BE2C (cell line): ENCODE data around the gene UGT1A8.
"Not testable (repeated sequence)": the region's sequence is repeated elsewhere in the genome, so short reads cannot be mapped to it uniquely, and the experiment has no call there.

ENCODE experiments used
- DNase-seq: peaks from one replicate; pipeline ENCODE4 v3.0.0-alpha.2; 2020
- H3K27me3 ChIP-seq: fragments of 250-450 bp; sonication (Bioruptor Pico); 2 replicates; pipeline ENCODE4 v1.5.1; 2020; ENCODE audit warnings: mild to moderate bottlenecking
- H3K36me3 ChIP-seq: fragments of 250-450 bp; sonication (Bioruptor Pico); 2 replicates; pipeline ENCODE4 v1.5.1; 2020; ENCODE audit warnings: mild to moderate bottlenecking
- H3K4me1 ChIP-seq: fragments of 250-450 bp; sonication (Bioruptor Pico); 2 replicates; pipeline ENCODE4 v1.5.1; 2020
- H3K4me3 ChIP-seq: 2 replicates; pipeline ENCODE4 v1.5.1; 2011; ENCODE audit warnings: low read depth, low read length
- H3K9me3 ChIP-seq: fragments of 250-450 bp; sonication (Bioruptor Pico); 2 replicates; pipeline ENCODE4 v1.5.1; 2020
- TF ChIP-seq, protein P1 (sequence below): IDR thresholded peaks from 2 replicates; pipeline ENCODE4 v1.5.1; 2012; ENCODE audit warnings: mild to moderate bottlenecking, low read depth, low read length

The UGT1A8 gene

DNA sequence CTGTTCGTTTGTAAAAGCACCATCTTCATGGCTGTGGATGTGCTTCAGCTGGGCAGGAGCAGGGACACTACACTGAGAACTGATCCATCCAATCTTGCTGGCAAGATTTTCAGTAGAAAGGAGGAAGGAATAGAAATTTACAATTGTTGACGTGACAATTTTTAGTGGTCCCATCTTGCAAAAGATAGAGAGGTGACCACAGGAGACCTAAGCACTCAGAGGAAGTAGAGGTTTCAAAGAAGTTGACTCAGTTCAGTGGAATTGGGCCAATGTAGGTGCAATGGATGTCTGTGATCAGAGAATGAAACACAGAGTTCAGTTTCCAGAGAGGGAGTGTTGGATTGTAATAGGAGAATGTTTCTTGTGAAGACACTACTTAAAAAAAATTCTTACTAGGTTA is 96.7 kb downstream of the UGT1A8 start:
- TF ChIP-seq, protein P1, sequence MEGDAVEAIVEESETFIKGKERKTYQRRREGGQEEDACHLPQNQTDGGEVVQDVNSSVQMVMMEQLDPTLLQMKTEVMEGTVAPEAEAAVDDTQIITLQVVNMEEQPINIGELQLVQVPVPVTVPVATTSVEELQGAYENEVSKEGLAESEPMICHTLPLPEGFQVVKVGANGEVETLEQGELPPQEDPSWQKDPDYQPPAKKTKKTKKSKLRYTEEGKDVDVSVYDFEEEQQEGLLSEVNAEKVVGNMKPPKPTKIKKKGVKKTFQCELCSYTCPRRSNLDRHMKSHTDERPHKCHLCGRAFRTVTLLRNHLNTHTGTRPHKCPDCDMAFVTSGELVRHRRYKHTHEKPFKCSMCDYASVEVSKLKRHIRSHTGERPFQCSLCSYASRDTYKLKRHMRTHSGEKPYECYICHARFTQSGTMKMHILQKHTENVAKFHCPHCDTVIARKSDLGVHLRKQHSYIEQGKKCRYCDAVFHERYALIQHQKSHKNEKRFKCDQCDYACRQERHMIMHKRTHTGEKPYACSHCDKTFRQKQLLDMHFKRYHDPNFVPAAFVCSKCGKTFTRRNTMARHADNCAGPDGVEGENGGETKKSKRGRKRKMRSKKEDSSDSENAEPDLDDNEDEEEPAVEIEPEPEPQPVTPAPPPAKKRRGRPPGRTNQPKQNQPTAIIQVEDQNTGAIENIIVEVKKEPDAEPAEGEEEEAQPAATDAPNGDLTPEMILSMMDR = no peak
- no peak for DNase-seq
- H3K36me3 ChIP-seq = no peaks in the 10 kb centered on the region
- H3K27me3 ChIP-seq = peaks cover 7% of the 10 kb centered on the region; the same call in 1 of the 2 replicates
- H3K4me3 ChIP-seq = no peak overlapping the region
- no peaks in the 10 kb centered on the region for H3K9me3 ChIP-seq
- no peaks in the 10 kb centered on the region for H3K4me1 ChIP-seq

DNA sequence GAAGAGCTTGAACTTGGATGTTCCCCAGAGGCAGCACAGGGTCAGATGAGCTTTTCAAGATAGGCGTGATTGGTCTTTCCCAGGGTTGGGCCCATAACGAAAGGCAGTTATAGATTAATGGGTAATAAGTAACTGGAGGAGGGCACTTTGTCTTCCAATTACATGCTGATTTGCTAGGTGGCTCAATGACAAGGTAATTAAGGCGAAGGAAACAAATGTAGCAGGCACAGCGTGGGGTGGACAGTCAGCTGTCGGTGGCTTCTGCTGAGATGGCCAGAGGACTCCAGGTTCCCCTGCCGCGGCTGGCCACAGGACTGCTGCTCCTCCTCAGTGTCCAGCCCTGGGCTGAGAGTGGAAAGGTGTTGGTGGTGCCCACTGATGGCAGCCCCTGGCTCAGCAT is 101.1 kb downstream of the UGT1A8 start, which contains the start of gene UGT1A4:
Gene UGT1A4, plus strand, starts transcription at position 185 of the 400 bp plus-strand sequence. Its CDS starts 85 bp downstream, at position 270.
- no peak within 1 kb of the TSS for H3K4me3 ChIP-seq
- H3K27me3 ChIP-seq = peaks cover 14% of the 10 kb centered on the region
- H3K4me1 ChIP-seq = no peaks in the 10 kb centered on the region; the same call in 1 of the 2 replicates
- TF ChIP-seq, protein P1 = no peak
- H3K36me3 ChIP-seq = no peaks in the 10 kb centered on the region
- no peak for DNase-seq
- H3K9me3 ChIP-seq = no peaks in the 10 kb centered on the region

DNA sequence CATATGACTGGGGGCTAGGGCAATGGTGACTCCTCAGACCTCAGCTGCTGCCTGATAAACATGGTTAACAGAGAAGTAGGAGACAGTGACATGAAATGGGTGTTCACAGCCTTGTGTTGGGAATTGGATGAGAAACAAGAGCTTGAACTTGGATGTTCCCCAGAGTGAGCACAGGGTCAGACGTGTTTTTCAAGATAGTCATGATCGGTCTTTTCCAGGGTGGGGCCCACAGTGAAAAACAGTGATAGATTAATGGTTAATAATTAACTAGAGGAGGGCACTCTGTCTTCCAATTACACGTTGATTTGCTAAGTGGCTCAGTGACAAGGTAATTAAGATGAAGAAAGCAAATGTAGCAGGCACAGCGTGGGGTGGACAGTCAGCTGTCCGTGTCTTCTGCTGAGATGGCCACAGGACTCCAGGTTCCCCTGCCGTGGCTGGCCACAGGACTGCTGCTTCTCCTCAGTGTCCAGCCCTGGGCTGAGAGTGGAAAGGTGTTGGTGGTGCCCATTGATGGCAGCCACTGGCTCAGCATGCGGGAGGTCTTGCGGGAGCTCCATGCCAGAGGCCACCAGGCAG is 111.4 kb downstream of the UGT1A8 start, which contains the start of gene UGT1A3:
Gene UGT1A3, plus strand, starts transcription at position 320 of the 579 bp plus-strand sequence. Its CDS starts 85 bp downstream, at position 405.
- Histone ChIP-seq H3K9me3 (no peaks in the 10 kb centered on the region), H3K36me3 (no peaks in the 10 kb centered on the region), H3K4me3 (no peak within 1 kb of the TSS), H3K27me3 (peaks cover 4% of the 10 kb centered on the region; the same call in 1 of the 2 replicates), H3K4me1 (no peaks in the 10 kb centered on the region)
- TF ChIP-seq, protein P1 = no peak
- no peak for DNase-seq

DNA sequence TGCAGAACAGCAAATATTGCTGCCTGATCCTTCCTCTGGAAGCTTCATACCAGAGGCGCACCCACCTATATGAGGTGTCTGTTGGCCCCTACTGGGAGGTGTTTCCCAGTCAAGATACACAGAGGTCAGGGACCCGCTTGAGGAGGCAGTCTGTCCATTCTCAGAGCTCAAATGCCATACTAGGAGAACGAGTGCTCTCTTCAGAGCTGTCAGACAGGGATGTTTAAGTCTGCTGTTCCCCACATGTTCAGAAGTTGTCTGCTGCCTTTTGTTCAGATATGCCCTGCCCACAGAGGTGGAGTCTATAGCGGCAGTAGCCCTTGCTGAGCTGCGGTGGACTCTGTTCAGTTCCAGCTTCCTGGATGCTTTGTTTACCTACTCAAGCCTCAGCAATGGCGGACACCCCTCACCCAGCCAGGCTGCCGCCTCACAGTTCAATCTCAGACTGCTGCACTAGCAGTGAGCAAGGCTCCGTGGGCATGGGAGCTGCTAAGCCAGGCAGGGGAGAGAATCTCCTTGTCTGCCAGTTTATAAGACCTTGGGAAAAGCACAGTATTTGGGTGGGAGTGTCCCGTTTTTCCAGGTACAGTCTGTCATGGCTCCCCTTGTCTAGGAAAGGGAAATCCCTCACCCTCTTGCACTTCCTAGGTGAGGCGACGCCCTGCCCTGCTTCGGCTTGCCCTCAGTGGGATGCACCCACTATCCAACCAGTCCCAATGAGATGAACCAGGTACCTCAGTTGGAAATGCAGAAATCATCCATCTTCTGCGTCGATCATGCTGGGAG is 119.6 kb downstream of the UGT1A8 start:
- not testable (repeated sequence) for H3K4me1 ChIP-seq, DNase-seq, H3K9me3 ChIP-seq, H3K36me3 ChIP-seq, H3K4me3 ChIP-seq
- peaks cover 15% of the 10 kb centered on the region for H3K27me3 ChIP-seq

DNA sequence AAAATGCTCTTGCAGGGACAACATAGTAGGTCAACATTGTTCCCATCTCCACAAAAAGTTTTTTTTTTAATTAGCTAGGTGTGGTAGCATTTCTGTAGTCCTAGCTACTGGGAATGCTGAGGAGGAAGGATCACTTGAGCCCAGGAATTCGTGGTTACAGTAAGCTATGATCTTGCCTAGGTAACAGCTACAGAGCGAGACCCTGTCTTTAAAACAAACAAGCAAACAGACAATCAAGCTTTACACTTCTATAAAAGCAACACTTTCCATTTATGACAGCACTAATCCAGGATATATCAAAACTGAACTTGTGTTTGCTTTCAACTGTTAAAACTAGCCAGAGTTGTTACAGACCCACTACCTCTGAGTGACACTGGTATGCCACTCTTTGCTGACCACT is 123.4 kb downstream of the UGT1A8 start:
- TF ChIP-seq, protein P1 = no peak
- Histone ChIP-seq H3K36me3 (no peaks in the 10 kb centered on the region), H3K27me3 (peaks cover 15% of the 10 kb centered on the region), H3K9me3 (no peaks in the 10 kb centered on the region), H3K4me3 (no peak overlapping the region), H3K4me1 (no peaks in the 10 kb centered on the region)
- DNase-seq = no peak

DNA sequence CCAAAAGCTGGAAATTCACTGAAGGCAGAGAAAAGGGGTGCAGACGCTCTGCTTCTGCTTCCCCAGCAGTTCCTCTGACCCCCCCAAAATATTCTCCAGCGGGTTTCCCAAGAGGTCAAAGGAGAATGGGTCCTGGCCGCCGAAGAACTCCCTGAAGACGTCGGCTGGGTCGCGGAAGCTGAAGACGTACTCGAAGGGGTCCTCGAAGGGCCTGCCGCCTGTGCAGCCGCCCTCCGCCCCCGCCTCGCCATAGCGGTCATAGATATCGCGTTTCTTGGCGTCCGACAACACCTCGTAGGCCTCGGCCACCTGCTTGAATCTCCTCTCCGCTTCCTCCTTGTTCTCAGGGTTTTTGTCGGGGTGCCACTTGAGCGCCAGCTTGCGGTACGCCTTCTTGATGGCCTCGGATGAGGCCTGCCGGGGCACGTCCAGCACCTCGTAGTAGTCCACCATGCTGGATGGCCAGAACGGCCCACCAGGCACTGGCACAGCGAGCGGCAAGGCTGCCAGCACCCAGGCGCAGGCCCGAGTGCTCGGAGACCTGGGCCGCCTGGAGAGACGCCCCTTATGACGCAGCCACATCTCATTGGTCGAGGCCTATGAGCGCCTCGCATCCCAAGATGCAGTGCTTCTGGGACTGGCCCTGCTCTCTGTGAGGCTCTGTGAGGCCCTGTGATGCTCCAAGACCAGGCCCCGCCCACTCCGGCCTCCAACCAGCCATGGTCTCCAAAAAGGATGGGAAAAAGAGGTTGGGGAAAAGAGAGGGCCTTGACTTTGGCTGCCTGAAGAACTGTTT is 126.2 kb downstream of the UGT1A8 start:
- H3K27me3 ChIP-seq = no peaks in the 10 kb centered on the region
- no peaks in the 10 kb centered on the region for H3K4me1 ChIP-seq
- no peak overlapping the region for H3K4me3 ChIP-seq
- TF ChIP-seq, protein P1 = no peak
- no peak for DNase-seq
- no peaks in the 10 kb centered on the region for H3K36me3 ChIP-seq
- no peaks in the 10 kb centered on the region for H3K9me3 ChIP-seq
